Parathyroid adenoma (tissue), 2 donors: Measurements from ENCODE around the gene ASAP2.

Source experiments
- H2AFZ ChIP-seq: fragments of 300-600 bp; sonication (generic); one replicate; pipeline ENCODE4 v1.7.0; 2017; ENCODE audit warnings: antibody characterized with exemption, mild to moderate bottlenecking
- H3K27ac ChIP-seq: fragments of 300-600 bp; sonication (generic); one replicate; pipeline ENCODE4 v1.7.0; 2017
- H3K27me3 ChIP-seq: fragments of 300-600 bp; sonication (generic); one replicate; pipeline ENCODE4 v1.7.0; 2017; ENCODE audit warnings: low read length; ENCODE audit not compliant: control insufficient read depth, insufficient read depth
- H3K36me3 ChIP-seq: fragments of 300-600 bp; sonication (generic); one replicate; pipeline ENCODE4 v1.7.0; 2017; ENCODE audit warnings: low read length; ENCODE audit not compliant: control insufficient read depth, insufficient read depth
- H3K4me1 ChIP-seq: fragments of 300-600 bp; sonication (generic); one replicate; pipeline ENCODE4 v1.7.0; 2017; ENCODE audit warnings: control low read depth
- H3K4me2 ChIP-seq: fragments of 300-600 bp; sonication (generic); one replicate; pipeline ENCODE4 v1.7.0; 2017; ENCODE audit warnings: low read length
- H3K4me3 ChIP-seq: fragments of 300-600 bp; sonication (generic); one replicate; pipeline ENCODE4 v1.7.0; 2017; ENCODE audit warnings: low read depth, low read length
- H3K79me2 ChIP-seq: fragments of 300-600 bp; sonication (generic); one replicate; pipeline ENCODE4 v1.7.0; 2017; ENCODE audit warnings: control low read depth
- H3K9ac ChIP-seq: fragments of 300-600 bp; sonication (generic); one replicate; pipeline ENCODE4 v1.7.0; 2017; ENCODE audit warnings: mild to moderate bottlenecking
- H3K9me3 ChIP-seq: fragments of 300-600 bp; sonication (generic); one replicate; pipeline ENCODE4 v1.7.0; 2017; ENCODE audit warnings: low read length; ENCODE audit not compliant: control insufficient read depth
- CTCF ChIP-seq: fragments of 300-600 bp; sonication (generic); IDR thresholded peaks from one replicate; pipeline ENCODE4 v1.7.0; 2017; ENCODE audit warnings: antibody characterized with exemption, mild to moderate bottlenecking
- donor health status: primary hyperparathyroidism.

Gene ASAP2

GRCh38 chr2:9419541-9419940 lies 212.9 kb downstream of the ASAP2 start:
- Histone ChIP-seq H3K27me3 (no peaks in the 10 kb centered on the region), H3K4me3 (no peak overlapping the region), H3K9ac (no peak overlapping the region), H3K79me2 (peaks cover 24% of the 10 kb centered on the region), H3K27ac (no peak overlapping the region), H3K36me3 (no peaks in the 10 kb centered on the region), H3K4me1 (peaks cover 7% of the 10 kb centered on the region), H2AFZ (no peak overlapping the region), H3K9me3 (no peaks in the 10 kb centered on the region), H3K4me2 (no peak overlapping the region)
- no peak for TF ChIP-seq CTCF

GRCh38 chr2:9420495-9420894 lies 213.9 kb downstream of the ASAP2 start:
- TF ChIP-seq CTCF = no peak
- Histone ChIP-seq H3K4me2 (no peak overlapping the region), H3K79me2 (peaks cover 24% of the 10 kb centered on the region), H3K9ac (no peak overlapping the region), H3K36me3 (no peaks in the 10 kb centered on the region), H3K27ac (no peak overlapping the region), H3K27me3 (no peaks in the 10 kb centered on the region), H3K9me3 (no peaks in the 10 kb centered on the region), H3K4me3 (no peak overlapping the region), H3K4me1 (peaks cover 7% of the 10 kb centered on the region), H2AFZ (no peak overlapping the region)

GRCh38 chr2:9422321-9423099 lies 215.9 kb downstream of the ASAP2 start:
- Histone ChIP-seq H3K4me1 (peaks cover 7% of the 10 kb centered on the region), H3K9me3 (no peaks in the 10 kb centered on the region), H3K27ac (peak overlapping the region; percentile 65), H3K36me3 (no peaks in the 10 kb centered on the region), H2AFZ (peak overlapping the region; percentile 71), H3K4me2 (peak overlapping the region; percentile 72), H3K27me3 (no peaks in the 10 kb centered on the region), H3K9ac (peak overlapping the region; percentile 10), H3K4me3 (peak overlapping the region; percentile 84), H3K79me2 (peaks cover 24% of the 10 kb centered on the region)
- no peak for TF ChIP-seq CTCF

GRCh38 chr2:9423100-9423921 lies 216.7 kb downstream of the ASAP2 start, which contains the start of the genes CPSF3 and ITGB1BP1:
Gene CPSF3, plus strand, starts transcription at chr2:9423654. Its CDS starts 120 bp downstream, at chr2:9423774.
Gene ITGB1BP1, minus strand, starts transcription at chr2:9423528. Its CDS starts 4,831 bp downstream, at chr2:9418697.
- Histone ChIP-seq H3K4me1 (peaks cover 7% of the 10 kb centered on the region), H3K4me2 (peak within 1 kb of the TSS; percentile 72), H2AFZ (peak within 1 kb of the TSS; percentile 71), H3K9me3 (no peaks in the 10 kb centered on the region), H3K27ac (peak within 1 kb of the TSS; percentile 65), H3K27me3 (no peaks in the 10 kb centered on the region), H3K36me3 (no peaks in the 10 kb centered on the region), H3K4me3 (peak within 1 kb of the TSS; percentile 84), H3K9ac (peak within 1 kb of the TSS; percentile 10), H3K79me2 (peaks cover 23% of the 10 kb centered on the region)
- no peak for TF ChIP-seq CTCF
